Left cardiac atrium (tissue), 4 donors: ENCODE results near the gene HIVEP3. TPM values are rescaled to one million over a fixed set of nuclear protein-coding genes. Genes with fewer than 3 reads are reported as not detected.

Experiments used
- ATAC-seq, 2 donors: fragments of 200-7000 bp; cut with Tn5 transposase; one replicate each; pipeline ENCODE4 v1.9.1; 2020; ENCODE audit warnings: mild to moderate bottlenecking in 2 of 2, moderate library complexity in 2 of 2
- DNase-seq: peaks from one replicate; pipeline ENCODE4 v3.0.0-alpha.2; 2020
- intact Hi-C, 2 donors: fragments of 100-400 bp; cut with DNase I; formaldehyde crosslinking; loops; one replicate each; pipeline versions ENCODE4 v1.14.1 to v1.15.1; 2022 to 2023
- total RNA-seq, 2 donors: library from RNA; stranded (reverse); fragmentation: NEBNext Ultra II Directional; extraction: Animal tissue kit (Norgen Biotek cat#: 25700); gene quantifications; one replicate each; pipeline ENCODE4 v1.2.1, GENCODE V29; 2021
- donor health status: DM: no; HTN: yes; CAD: no.
- donor health status: DM: no; HTN: yes; CAD: no; lungs with severe emphysema.
- donor health status: DM: yes; HTN: yes; CAD: no.
- donor health status: Dilated cardiomyopathy.

HIVEP3 gene
- total RNA-seq, 2 donors from 2014 or later: 6.6 to 7.2 TPM

- intact Hi-C loops: no loop called here
- no peak for DNase-seq
These were observed 426.3 kb downstream of the HIVEP3 start for GRCh38 chr1:41492341-41492848.

DNA sequence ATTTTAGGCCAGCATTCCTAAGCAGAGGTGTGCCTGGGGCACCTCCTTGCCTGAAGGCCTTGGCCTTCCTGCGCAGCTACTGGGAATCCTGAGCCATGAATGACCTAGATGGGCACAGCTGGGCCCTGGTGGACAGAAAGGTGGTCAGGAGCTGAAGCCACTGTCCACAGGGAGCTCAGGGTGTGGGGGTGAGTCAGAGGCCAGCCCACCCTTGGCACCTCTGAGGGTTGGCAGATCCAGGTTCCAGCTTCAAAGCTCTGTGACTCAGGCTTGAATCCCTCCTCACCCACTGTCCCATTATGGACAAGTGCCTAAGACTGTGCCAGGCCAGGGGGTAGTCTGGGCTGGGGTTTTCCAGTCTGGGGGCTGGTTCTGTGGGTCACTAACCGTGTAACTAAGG, 427.8 kb downstream of the HIVEP3 start:
- ATAC-seq (no peak), DNase-seq (no peak)
- intact Hi-C loops: no loop called here

More at GRCh38 chr1:41492341-41492848, 426.3 kb downstream of the HIVEP3 start:
- no peak for ATAC-seq

GRCh38 chr1:41489561-41489960, 429.2 kb downstream of the HIVEP3 start:
- ATAC-seq (no peak), DNase-seq (no peak)
- intact Hi-C loops: no loop called here

- intact Hi-C loops: no loop called here
- DNase-seq (no peak), ATAC-seq (no peak)
These were observed 430.4 kb downstream of the HIVEP3 start for GRCh38 chr1:41488040-41488951.

DNA sequence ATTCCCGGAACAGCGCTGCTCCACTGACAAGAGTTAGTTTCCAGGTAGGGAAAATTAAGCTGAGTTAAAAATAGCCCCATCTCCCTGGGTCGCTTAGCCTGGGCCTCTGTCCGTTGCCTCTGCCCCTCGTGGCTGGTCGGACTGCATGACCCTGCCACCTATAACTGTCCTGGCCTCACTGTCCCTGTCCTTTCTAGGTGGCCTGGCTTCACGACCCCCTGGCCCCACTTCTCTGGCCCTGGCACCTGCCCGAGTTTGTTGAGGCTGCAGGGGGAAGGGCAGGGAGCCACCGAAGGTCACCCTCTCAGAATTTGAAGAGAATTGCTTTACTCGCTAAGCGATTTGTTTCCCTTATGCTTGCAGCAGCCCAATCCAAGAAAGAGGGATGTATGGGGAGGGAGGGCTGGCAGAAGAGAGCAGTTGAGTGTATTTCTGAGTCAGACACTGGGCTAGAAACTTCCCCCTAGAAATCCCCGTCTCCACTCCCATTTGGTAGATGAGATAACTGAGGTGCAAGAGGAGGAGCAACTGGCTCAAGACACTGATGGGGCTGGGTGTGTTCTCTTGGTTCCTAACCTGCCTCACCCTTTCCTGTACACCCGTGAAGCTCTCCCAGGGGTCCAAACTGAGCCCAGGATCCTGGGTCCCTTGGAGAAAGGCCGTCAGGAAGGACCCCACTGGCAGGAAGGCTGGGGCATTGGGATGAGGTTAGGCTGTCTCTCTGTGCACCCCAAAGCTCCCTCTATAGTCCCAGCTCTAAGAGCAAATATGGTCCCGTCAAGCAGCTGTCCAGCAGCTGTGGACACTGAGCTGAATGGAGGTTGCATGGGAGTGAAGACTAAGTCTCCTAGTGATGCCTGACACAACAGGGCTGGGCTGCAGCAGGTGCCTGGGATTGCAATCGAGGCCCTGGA, 431.3 kb downstream of the HIVEP3 start:
- intact Hi-C loops: no loop called here
- ATAC-seq: no peak
- no peak for DNase-seq

DNA sequence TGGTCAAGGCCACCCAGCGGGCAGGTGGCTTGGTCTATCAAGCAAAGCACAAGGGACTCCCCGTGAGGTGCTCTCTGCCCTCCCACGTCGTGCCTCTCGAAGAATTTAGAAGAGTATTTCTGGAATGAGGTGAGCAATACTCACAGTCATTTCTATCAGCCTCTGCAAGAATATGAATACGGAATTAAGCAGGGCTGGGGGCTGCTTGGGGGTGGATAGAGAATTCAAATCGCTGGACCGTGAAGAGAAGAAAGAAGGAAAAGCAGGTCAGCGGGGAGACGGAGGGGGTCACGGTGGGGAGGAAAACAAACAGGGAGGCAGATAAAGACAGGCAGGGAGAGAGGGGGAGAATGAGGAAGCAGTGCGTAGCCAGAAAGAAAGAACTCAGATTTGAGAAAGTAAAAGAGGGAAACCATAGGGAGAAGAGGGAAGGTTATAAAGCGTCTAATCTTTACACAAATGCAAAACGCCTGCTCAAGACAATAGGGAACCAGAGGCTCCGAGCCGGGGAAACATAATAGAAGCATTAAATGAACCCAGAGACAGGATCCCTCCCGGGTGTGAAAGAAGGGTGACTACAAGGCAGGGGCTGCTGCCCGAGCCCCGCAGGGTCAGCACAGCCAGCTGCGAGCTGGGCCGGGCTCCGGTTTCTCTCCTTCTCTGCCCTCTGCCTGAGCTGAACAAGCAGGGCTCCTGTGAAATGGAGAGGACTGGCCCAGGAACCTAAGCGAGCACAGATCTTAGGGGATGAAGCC, 432.2 kb downstream of the HIVEP3 start:
- intact Hi-C loops: no loop called here
- ATAC-seq (no peak), DNase-seq (no peak)

GRCh38 chr1:41486053-41486370, 432.7 kb downstream of the HIVEP3 start:
- intact Hi-C loops: no loop called here
- DNase-seq (no peak), ATAC-seq (no peak)

- intact Hi-C loops: no loop called here
- ATAC-seq (no peak), DNase-seq (no peak)
These were observed 433.1 kb downstream of the HIVEP3 start for GRCh38 chr1:41485605-41486004.

DNA sequence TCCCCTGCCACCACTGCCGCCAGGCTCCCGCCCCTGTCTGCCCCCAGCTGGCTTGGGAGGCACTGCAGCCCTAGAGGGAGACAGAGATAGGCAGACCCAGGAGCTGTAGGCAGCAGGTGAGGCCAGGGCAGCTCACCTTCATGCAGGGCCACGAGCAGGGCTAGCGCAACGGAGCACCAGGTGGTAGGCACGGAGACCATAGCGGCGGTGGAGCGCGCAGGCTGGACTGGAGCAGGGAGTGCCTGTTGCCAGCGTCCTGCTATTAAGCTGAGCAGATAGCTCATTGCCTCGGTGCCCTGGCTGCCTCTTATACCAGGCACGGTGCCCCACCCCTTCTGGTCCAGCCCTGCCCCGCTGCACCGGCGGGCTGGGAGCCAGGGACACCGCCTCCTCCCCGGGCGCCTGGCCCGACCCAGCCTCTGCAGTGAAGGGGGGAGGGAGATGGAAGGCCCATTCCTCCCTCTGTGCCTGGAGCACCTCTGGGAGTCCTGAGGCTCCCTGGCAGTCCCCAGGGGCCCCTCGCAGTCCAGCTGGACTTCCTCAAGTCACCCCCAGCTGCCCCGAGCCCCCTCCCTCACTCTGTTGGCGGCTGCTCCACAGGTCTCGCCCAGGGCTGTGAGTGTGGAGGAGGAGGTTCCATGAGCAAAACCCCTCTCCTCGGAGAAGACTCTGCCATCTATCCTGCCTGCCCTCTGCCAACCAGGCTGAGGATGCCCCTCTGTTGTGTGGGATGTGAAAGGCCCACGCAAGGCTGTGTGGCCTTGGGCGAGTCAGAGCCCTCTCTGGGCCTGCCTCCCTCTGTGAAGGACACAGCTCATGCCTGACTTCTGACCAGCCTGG, 434.1 kb downstream of the HIVEP3 start, which contains the start of gene EDN2:
TSS of gene EDN2 (minus strand) at position 282 of the 840 bp plus-strand sequence. CDS start at position 200, 82 bp downstream.
- DNase-seq: peak; percentile 58
- peak; percentile 56 to 75 for ATAC-seq
- intact Hi-C loops: no loop called here

DNA sequence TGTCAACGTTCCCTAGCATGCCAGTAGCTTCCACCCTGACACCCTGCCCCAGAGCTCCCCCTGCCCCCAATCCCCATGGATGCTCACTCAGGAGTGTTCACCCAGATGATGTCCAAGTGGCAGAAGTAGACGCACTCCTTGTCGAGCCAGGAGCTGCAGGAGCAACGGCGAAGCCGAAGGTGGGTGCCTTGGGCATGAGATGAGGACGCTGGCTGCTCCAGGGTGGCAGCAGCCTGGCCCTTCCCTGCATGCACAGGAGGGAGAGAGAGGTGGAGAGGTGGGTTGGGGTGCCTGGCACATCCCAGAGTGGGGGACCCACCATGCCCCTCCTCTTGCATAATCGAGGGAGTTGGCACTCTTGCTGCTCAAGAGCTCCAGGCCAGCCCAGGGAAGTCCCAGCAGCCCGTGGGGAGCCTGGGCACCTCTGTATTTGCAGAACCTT, 434.7 kb downstream of the HIVEP3 start:
- ATAC-seq (no peak), DNase-seq (no peak)
- intact Hi-C loops: no loop called here

DNA sequence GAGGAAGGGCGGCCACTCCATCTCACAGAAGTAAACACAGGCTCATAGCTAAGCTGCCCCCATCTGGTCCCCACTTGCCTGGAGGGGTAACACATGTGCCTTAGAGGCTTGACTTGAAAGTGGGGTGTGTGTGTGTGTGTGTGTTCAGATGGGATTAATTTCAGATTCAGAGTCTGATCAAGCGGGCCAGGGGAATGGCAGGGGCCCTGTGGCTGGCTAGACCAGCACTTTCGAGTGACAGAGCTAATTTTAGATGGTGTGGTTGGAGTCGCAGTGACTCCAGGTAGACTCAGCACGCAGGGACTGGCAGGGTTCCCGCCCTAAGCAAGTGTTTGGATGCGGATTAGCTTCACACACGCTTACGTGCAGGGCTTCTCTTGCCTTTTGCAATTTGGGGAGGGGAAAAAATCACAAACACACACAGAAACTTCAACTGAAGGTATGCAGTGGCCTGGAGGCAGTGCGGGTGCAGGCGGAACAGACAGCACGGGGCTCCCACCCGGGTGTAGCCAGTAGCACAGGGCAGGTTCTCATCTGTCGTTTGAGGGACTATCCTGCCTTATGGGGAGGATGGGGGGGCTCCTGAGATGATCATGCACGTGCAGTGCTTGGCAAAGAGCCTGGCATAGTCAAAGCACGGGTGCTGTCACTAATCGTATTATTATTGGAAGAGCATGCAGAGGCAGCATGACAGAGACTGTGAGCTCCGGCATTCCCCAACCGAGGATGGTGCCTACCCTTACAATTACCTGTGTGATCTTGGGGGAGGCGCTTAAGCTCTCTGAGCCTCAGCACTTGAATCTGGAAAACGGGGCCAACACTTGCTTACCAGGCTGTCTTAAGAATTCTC, 435.5 kb downstream of the HIVEP3 start:
- intact Hi-C loops: no loop called here
- no peak for DNase-seq
- ATAC-seq: peak in 1 of 2 donors; percentile 27

- intact Hi-C loops: no loop called here
- peak; percentile 7 to 27 for ATAC-seq
- peak; percentile 57 for DNase-seq
These were observed 436.5 kb downstream of the HIVEP3 start for GRCh38 chr1:41482001-41482765.

DNA sequence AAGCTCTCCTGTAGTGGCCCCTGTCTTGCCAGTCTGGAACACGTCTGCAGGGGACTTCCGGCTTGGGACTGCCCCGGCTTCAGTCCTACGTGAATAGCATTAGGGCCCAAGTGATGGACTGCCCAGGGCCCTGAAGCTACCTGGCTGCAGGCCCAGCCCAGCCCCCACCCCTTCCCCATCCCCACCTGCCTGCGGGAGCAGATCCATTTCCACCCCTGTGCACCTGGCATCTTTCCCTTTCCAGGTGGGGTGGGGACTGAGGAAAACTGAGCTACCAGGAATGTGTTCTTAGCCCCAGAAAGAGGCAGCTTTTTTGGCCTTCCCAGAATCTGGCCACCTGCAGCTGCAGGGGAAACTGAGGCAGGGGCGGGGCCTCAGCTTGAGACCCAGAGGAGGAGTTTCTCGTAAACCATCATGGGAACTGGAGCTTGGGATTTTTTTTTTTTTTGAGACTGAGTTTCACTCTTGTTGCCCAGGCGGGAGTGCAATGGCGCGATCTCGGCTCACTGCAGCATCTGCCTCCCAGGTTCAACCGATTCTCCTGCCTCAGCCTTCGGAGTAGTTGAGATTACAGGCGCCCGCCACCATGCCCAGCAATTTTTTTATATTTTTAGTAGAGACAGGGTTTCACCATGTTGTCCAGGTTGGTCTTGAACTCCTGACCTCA, 437.5 kb downstream of the HIVEP3 start:
- ATAC-seq: no peak
- no peak for DNase-seq
- intact Hi-C loops: no loop called here

GRCh38 chr1:41480204-41481108, 438.3 kb downstream of the HIVEP3 start:
- intact Hi-C loops: no loop called here
- ATAC-seq (no peak), DNase-seq (no peak)

DNA sequence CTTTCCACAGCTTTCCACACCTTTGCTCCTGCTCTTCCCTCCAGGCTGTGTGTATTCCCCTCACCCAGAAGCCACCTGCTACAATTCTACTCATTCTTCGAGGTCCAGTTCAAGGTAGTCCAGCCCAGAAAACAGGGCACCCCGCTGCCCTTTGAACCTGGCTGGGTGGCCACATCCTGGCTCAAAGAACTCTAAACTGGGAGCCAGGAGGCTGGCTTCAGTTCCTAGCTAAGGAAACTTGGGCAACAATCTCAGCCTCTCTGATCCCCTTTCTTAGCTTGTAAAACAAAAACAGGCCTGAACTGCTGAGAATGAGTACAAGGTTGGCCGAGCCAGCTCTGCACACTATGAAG, 438.9 kb downstream of the HIVEP3 start:
- no peak for DNase-seq
- intact Hi-C loops: no loop called here
- ATAC-seq: no peak
